K562 (cell line): ENCODE results near the gene MTHFR. TPM values are rescaled to one million over a fixed set of nuclear protein-coding genes. Genes with fewer than 3 reads are reported as not detected.

Source experiments
- ATF7 ChIP-seq: fragments of 450-650 bp; IDR thresholded peaks from 2 replicates; pipeline ENCODE4 v1.7.1; 2014; ENCODE audit warnings: mild to moderate bottlenecking, moderate library complexity
- EHMT2 ChIP-seq: fragments of 450-650 bp; IDR thresholded peaks from 2 replicates; pipeline ENCODE4 v1.6.1; 2018; ENCODE audit warnings: antibody characterized with exemption
- HEY1 ChIP-seq: fragments of 250-450 bp; sonication (Bioruptor Pico); IDR thresholded peaks from 2 replicates; pipeline ENCODE4 v1.5.0; 2020; ENCODE audit warnings: mild to moderate bottlenecking, moderate library complexity, borderline replicate concordance
- KLF10 ChIP-seq: fragments of 250-450 bp; sonication (Bioruptor Pico); IDR thresholded peaks from 2 replicates; pipeline ENCODE4 v1.6.1; 2021; ENCODE audit warnings: matching md5 sums
- KLF13 ChIP-seq: fragments of 450-650 bp; IDR thresholded peaks from 2 replicates; pipeline ENCODE4 v1.6.1; 2016; ENCODE audit warnings: missing genetic modification characterization, low read depth, mild to moderate bottlenecking, missing compliant biosample characterization, moderate library complexity, borderline replicate concordance
- TRIM24 ChIP-seq, 2 experiments: fragments of 450-650 bp; IDR thresholded peaks; 2 replicates each; pipeline ENCODE4 v1.6.1; 2016
- ZBTB1 ChIP-seq: sonication (generic); formaldehyde crosslinking; IDR thresholded peaks from 2 replicates; pipeline ENCODE4 v1.8.1; 2023; ENCODE audit warnings: missing genetic modification reagents, low read depth, mild to moderate bottlenecking, borderline replicate concordance
- ZNF589 ChIP-seq: fragments of 200-800 bp; sonication (Bioruptor generic); IDR thresholded peaks from 2 replicates; pipeline ENCODE4 v1.6.1; 2016; ENCODE audit warnings: low read depth, missing genetic modification characterization, missing compliant biosample characterization
- ZNF695 ChIP-seq: fragments of 450-650 bp; formaldehyde crosslinking; IDR thresholded peaks from 2 replicates; pipeline ENCODE4 v1.4.0; 2020; ENCODE audit warnings: mild to moderate bottlenecking, moderate library complexity
- ZNF778 ChIP-seq: fragments of 450-650 bp; formaldehyde crosslinking; IDR thresholded peaks from 2 replicates; pipeline ENCODE4 v1.4.0; 2020; ENCODE audit warnings: mild to moderate bottlenecking, moderate library complexity
- ZNF830 ChIP-seq: fragments of 250-450 bp; sonication (Bioruptor Pico); IDR thresholded peaks from 2 replicates; pipeline ENCODE4 v1.5.0; 2021; ENCODE audit warnings: mild to moderate bottlenecking
- polyA plus RNA-seq, 8 experiments: library from polyadenylated mRNA; depleted of rRNA in 4 of 8; stranded (reverse) in 5 of 8; unstranded in 3 of 8; fragments of >200 nt; fragmentation: Nextera tagmentation in 2 of 8; fragmentation: Illumina TruSeq in 1 of 8; extraction: Ambion mirVana in 2 of 8; extraction: Trizol in 1 of 8; gene quantifications; 2 replicates each; pipeline versions ENCODE4 v1.2.1 to v1.2.3, GENCODE V29; 2011 to 2014; ENCODE audit warnings: inconsistent platforms in 1 of 8, missing spikeins in 1 of 8
- total RNA-seq, 7 experiments: library from RNA; depleted of rRNA in 6 of 7; stranded (reverse); fragments of >200 nt in 6 of 7; fragmentation: Illumina TruSeq in 2 of 7; extraction: Trizol in 2 of 7; gene quantifications; 2 replicates each; pipeline versions ENCODE4 v1.2.1 to v1.2.3, GENCODE V29; 2011 to 2021; ENCODE audit warnings: low replicate concordance in 1 of 7
- TF ChIP-seq, protein P1 (sequence below): fragments of 450-650 bp; IDR thresholded peaks from 2 replicates; pipeline ENCODE4 v1.6.1; 2016; ENCODE audit warnings: low read depth
- TF ChIP-seq, protein P2 (sequence below): sonication (generic); formaldehyde crosslinking; IDR thresholded peaks from 2 replicates; pipeline ENCODE4 v1.8.0; 2022; ENCODE audit warnings: mild to moderate bottlenecking, low read depth, missing genetic modification reagents
- TF ChIP-seq, protein P3 (sequence below), 3 experiments: fragments of 200-800 bp in 1 of 3; sonication (Bioruptor generic) in 1 of 3; sonication (generic) in 1 of 3; formaldehyde crosslinking in 1 of 3; IDR thresholded peaks; 2 replicates each; pipeline versions ENCODE4 v1.6.1 to v1.8.0; 2016 to 2022; ENCODE audit warnings: mild to moderate bottlenecking in 2 of 3, missing compliant biosample characterization in 2 of 3, missing genetic modification characterization in 2 of 3, missing genetic modification reagents in 1 of 3

MTHFR gene
- total and polyA plus RNA-seq, 9 of the 15 experiments (the other 6 are each of a cell fraction or from before 2014, with no cell fraction given) = 5.0 to 104 (median 62.6) TPM

DNA sequence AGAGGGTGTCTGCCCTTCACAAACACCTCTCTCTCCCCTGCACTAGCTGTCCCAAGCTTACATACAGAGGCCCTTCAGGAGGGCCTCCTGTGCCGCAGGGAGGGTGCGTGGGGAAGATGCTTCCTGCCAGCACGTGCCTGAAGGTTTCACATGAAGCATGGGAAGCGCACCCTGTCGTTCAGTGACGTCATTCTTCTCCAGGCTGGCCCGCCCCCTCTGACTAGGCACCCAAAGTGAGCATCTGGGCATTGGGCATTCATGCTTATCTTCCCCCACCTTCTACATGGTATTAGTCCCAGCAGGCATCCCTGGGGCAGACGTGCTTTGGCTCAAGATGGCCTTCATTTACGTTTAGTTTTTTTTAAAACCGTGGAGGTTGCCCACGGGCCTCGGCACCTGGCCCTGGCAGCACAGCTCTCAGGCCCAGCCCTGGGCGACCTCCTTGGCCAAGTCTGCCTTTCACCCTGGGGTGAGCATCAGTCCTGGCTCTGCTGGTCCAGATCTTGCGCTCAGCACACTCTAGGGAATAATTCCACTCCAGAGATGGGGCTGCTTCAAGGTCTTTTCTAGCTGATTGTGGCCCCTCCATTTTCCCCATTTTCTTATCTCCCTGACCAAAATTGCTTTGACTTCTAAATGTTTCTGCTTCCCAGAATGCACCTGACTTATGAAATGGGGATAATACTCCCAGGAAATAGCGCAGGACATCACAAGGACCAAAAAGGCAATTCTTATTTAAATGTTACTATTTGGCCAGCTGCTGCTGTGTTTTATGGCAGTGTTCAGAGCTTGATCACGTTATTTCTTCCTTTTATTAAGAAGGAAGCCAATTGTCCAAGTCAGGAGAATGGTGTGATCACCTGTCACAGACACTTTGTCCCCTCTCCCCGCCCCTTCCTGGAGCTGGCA lies 35.7 kb upstream of the MTHFR start (continued):
- TF ChIP-seq HEY1 (CRISPR knock-in tag) = no peak
- no peak; the same call in 1 of the 2 replicates for TF ChIP-seq ZNF589
- no peak for TF ChIP-seq ZNF695 (CRISPR knock-in tag)
- TF ChIP-seq ZNF830 = 0 out of 2 replicates have a peak, but pooled peaks have one; percentile 76
- TF ChIP-seq, protein P1, sequence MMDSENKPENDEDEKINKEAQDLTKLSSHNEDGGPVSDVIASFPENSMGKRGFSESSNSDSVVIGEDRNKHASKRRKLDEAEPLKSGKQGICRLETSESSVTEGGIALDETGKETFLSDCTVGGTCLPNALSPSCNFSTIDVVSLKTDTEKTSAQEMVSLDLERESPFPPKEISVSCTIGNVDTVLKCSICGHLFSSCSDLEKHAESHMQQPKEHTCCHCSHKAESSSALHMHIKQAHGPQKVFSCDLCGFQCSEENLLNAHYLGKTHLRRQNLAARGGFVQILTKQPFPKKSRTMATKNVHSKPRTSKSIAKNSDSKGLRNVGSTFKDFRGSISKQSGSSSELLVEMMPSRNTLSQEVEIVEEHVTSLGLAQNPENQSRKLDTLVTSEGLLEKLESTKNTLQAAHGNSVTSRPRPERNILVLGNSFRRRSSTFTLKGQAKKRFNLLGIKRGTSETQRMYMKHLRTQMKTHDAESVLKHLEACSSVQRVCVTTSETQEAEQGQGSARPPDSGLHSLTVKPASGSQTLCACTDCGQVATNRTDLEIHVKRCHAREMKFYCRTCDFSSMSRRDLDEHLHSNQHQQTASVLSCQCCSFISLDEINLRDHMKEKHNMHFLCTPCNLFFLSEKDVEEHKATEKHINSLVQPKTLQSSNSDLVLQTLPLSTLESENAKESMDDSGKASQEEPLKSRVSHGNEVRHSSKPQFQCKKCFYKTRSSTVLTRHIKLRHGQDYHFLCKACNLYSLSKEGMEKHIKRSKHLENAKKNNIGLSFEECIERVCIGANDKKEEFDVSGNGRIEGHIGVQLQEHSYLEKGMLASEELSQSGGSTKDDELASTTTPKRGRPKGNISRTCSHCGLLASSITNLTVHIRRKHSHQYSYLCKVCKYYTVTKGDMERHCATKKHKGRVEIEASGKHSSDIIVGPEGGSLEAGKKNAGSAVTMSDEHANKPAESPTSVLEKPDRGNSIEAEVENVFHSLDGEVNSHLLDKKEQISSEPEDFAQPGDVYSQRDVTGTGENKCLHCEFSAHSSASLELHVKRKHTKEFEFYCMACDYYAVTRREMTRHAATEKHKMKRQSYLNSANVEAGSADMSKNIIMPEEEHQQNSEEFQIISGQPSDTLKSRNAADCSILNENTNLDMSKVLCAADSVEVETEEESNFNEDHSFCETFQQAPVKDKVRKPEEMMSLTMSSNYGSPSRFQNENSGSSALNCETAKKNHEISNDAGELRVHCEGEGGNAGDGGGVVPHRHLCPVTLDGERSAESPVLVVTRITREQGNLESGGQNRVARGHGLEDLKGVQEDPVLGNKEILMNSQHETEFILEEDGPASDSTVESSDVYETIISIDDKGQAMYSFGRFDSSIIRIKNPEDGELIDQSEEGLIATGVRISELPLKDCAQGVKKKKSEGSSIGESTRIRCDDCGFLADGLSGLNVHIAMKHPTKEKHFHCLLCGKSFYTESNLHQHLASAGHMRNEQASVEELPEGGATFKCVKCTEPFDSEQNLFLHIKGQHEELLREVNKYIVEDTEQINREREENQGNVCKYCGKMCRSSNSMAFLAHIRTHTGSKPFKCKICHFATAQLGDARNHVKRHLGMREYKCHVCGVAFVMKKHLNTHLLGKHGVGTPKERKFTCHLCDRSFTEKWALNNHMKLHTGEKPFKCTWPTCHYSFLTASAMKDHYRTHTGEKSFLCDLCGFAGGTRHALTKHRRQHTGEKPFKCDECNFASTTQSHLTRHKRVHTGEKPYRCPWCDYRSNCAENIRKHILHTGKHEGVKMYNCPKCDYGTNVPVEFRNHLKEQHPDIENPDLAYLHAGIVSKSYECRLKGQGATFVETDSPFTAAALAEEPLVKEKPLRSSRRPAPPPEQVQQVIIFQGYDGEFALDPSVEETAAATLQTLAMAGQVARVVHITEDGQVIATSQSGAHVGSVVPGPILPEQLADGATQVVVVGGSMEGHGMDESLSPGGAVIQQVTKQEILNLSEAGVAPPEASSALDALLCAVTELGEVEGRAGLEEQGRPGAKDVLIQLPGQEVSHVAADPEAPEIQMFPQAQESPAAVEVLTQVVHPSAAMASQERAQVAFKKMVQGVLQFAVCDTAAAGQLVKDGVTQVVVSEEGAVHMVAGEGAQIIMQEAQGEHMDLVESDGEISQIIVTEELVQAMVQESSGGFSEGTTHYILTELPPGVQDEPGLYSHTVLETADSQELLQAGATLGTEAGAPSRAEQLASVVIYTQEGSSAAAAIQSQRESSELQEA = no peak
- no peak for TF ChIP-seq KLF10 (CRISPR knock-in tag)
- no peak for TF ChIP-seq EHMT2
- TF ChIP-seq TRIM24 (IDR thresholded peaks at IDR 0.05) = no peak
- peak; percentile 96 for TF ChIP-seq ATF7
- TF ChIP-seq, protein P2, sequence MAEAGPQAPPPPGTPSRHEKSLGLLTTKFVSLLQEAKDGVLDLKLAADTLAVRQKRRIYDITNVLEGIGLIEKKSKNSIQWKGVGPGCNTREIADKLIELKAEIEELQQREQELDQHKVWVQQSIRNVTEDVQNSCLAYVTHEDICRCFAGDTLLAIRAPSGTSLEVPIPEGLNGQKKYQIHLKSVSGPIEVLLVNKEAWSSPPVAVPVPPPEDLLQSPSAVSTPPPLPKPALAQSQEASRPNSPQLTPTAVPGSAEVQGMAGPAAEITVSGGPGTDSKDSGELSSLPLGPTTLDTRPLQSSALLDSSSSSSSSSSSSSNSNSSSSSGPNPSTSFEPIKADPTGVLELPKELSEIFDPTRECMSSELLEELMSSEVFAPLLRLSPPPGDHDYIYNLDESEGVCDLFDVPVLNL (CRISPR knock-in tag) = peak; percentile 16; the same call in 1 of the 2 replicates
- TF ChIP-seq, protein P3, sequence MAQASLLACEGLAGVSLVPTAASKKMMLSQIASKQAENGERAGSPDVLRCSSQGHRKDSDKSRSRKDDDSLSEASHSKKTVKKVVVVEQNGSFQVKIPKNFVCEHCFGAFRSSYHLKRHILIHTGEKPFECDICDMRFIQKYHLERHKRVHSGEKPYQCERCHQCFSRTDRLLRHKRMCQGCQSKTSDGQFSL (CRISPR knock-in tag; IDR thresholded peaks at IDR 0.05) = no peak
- TF ChIP-seq, protein P3 (tag; IDR thresholded peaks at IDR 0.05) = 0 out of 4 replicates have a peak, but pooled peaks of 1 of the 2 experiments have one; percentile 55
- no peak for TF ChIP-seq ZNF778 (CRISPR knock-in tag)
- 0 out of 2 replicates have a peak, but pooled peaks have one; percentile 5 for TF ChIP-seq KLF13
- TF ChIP-seq ZBTB1 = no peak
